RKO (cell line): ENCODE data around the gene RNF208.

Experiments used
- DNase-seq: peaks from one replicate; pipeline ENCODE4 v3.0.0-alpha.2; 2016; ENCODE audit warnings: low spot score

Gene RNF208

GRCh38 chr9:137222190-137223077 lies at the start of gene RNF208:
Gene RNF208, minus strand, starts transcription at chr9:137222240. Its CDS starts 1,028 bp downstream, at chr9:137221212.
- peak; percentile 77 for DNase-seq

DNA sequence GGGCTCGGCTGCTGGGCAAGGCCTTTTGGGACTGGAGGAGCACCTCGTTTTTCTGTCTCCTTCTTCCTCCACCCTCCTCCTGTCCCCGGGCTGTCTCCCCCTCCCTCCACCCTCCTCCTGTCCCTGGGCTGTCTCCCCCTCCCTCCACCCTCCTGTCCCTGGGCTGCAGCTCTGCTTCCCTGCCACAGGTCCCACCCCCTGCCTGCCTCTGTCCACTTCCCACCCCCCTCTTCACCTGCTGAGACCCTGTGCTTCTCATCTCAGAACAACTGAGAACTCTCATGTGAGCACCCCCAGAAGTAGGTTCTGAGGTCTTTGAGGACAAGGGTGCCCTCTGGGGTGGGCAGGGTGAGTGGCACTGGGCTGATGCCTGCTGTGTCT lies 49.6 kb upstream of the RNF208 start:
- no peak for DNase-seq

- DNase-seq, result no peak
Observed at GRCh38 chr9:137270929-137271695, 49.1 kb upstream of the RNF208 start.

DNA sequence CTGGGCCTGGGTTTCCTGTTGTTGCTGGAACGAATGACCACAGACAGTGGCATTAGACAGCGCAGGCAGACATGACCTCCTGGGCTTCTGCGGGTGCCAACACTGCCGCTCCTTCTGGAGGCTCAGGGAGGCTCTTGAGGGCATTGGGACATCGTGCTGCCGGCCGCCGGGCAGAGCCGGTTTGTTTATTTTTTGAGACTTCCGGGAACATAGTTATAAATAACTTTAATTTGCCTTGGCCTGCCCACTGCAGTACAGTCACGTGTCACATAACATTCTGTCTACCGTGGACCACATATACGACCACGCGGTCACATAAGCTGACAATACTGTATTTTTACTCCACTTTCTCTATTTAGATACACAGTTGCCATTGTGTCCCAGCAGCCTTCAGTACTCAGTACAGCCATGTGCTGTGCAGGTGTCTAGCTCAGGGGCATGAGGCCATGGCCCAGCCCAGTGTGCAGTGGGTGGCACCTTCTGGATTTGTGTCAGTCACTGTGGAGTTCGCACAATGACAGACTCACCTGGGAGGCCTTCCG lies 47.3 kb upstream of the RNF208 start:
- DNase-seq, result no peak

DNA sequence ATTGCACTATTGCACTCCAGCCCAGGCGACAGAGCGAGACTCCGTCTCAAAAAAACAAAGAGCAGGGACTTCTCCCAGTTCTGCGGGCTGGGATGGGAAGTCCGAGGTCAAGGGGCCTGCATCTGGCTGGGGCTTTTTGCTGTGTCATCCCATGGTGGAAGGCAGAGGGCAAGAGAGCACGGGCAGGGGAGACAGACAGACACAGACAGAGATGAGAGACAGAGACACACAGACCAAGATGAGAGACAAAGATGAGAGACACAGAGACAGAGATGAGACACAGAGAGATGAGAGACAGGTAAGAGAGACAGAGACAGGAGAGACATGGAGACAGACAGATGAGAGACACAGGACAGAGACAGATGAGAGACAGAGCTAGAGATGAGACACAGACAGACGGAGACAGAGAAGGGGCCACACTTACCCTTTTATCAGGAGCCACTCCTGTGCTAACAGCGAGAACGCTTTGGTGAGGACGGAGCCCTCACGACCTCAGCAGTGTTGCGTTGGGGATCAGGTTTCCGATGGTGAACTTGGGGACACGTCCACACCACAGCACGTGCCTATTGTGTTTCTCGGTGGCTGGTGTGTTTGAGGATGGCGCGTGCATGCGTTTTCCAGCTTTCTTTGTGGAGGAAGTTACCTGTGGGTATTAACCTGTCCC lies 46.6 kb upstream of the RNF208 start:
- no peak for DNase-seq

GRCh38 chr9:137267933-137268355 lies 45.9 kb upstream of the RNF208 start:
- no peak for DNase-seq

- DNase-seq, result no peak
Observed at GRCh38 chr9:137266585-137267453, 44.8 kb upstream of the RNF208 start.

DNA sequence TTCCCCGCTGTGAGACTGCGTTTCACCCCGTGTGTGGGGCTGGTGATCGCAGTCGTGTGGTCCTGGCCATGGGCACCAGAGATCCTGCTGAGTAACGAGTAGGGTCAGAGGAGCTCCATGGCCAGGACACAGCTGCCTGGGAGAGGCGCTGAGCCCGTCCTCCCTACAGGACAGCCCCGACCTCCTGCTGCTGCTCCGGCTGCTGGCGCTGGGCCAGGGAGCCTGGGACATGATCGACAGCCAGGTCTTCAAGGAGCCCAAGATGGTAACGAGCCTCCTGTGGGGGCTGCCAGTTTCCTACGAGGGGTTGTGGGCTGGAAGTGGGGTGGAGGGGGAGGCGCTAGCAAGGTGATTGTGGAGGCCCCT lies 44.1 kb upstream of the RNF208 start:
- no peak for DNase-seq

- no peak for DNase-seq
Observed at GRCh38 chr9:137265496-137266161, 43.6 kb upstream of the RNF208 start.

DNA sequence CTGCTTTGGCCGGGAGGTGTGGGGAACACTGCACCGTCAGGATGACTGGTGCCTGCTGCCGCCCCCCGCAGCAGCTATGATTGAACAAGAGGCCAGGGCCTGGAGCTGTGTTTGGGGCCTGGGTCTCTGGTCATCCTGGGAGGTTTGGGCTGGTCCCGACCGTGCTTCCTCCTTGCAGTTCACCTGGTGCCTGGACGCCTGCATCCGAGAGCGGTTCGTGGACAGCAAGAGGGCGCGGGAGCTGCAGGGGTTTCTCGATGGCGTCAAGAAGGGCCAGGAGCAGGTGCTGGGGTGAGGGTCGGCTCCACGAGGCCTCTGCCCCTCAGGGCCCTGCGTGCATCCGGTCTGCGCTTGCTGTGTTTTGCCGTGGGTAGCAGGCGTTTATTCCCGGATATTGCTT lies 42.0 kb upstream of the RNF208 start:
- DNase-seq, result no peak

DNA sequence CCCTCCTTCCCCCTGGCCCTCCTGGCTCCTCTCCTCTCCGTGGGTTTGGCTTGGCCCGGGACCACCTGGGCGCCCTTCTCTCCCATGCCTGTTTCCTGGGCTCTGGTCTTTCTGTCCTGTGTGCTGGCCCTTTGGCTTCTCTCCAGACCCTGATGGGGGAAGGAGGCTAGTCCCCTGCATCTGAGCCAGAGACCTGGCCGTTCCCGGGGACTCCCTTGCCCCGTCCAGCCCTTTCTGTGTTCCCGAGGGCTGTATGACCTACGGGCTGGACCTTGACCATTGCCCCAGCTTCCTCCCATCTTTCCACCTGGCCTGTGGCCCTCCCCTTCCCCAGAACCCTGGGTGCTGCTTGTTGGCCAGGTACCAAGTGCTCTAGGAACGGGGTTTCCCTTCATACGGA lies 41.5 kb upstream of the RNF208 start:
- no peak for DNase-seq

DNA sequence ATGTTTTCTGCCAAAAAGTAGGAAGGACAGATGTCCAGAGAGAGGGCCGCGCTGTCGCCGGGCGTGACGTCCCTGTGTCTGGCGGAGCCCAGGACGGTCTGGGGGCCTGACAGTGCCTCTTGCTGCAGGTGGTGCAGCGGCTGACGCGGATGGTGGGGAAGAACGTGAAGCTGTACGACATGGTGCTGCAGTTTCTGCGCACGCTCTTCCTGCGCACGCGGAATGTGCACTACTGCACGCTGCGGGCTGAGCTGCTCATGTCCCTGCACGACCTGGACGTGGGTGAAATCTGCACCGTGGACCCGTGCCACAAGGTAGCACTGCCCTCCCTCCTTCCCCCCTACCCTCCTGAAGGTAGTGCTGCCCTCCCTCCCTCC lies 40.9 kb upstream of the RNF208 start:
- no peak for DNase-seq

DNA sequence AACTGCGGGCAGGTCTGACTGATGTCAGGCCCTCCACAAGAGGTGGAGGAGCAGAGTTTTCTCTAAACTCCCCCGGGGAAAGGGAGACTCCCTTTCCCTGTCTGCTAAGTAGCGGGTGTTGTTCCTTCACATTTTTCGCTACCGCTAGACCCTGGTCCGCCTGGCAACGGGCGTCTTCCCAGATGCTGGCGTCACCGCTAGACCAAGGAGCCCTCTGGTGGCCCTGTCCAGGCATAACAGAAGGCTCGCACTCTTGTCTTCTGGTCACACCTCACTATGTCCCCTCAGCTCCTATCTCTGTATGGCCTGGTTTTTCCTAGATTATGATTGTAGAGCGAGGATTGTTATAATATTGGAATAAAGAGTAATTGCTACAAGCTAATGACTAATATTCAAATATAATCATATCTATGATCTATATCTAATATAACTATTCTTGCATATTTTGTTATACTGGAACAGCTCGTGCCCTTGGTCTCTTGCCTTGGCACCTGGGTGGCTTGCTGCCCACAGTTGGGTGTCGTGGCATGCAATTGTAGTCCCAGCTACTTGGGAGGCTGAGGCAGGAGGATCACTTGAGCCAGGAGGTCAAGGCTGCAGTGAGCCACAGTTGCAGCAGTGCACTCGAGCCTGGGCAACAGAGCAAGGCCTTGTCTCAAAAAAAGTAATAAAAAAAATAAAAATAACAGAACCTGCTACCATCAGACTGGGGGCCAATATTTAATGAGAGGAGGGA lies 40.3 kb upstream of the RNF208 start:
- DNase-seq, result peak; percentile 67

- DNase-seq, result no peak
Observed at GRCh38 chr9:137256856-137257255, 34.8 kb upstream of the RNF208 start.

GRCh38 chr9:137256362-137256761 lies 34.3 kb upstream of the RNF208 start:
- no peak for DNase-seq

GRCh38 chr9:137255448-137256114 lies 33.5 kb upstream of the RNF208 start:
- peak; percentile 76 for DNase-seq

GRCh38 chr9:137254624-137255447 lies 32.8 kb upstream of the RNF208 start, which contains the start of gene NELFB:
Gene NELFB, plus strand, starts transcription at chr9:137255327.
- DNase-seq, result peak; percentile 92

- DNase-seq, result no peak
Observed at GRCh38 chr9:137253717-137254623, 31.9 kb upstream of the RNF208 start.
